K562 (cell line): ENCODE data around the gene PIRT. TPM values are rescaled to one million over a fixed set of nuclear protein-coding genes. Genes with fewer than 3 reads are reported as not detected.

Experiments used
- ATF1 ChIP-seq, 2 experiments: fragments of 450-650 bp in 1 of 2; IDR thresholded peaks; 2 replicates each; pipeline ENCODE4 v1.6.1; 2016; ENCODE audit warnings: missing compliant biosample characterization in 1 of 2, missing genetic modification characterization in 1 of 2
- CREB5 ChIP-seq: fragments of 250-450 bp; sonication (Bioruptor Pico); IDR thresholded peaks from 2 replicates; pipeline ENCODE4 v1.5.0; 2020; ENCODE audit warnings: mild to moderate bottlenecking
- EWSR1 ChIP-seq: fragments of 450-650 bp; IDR thresholded peaks from 2 replicates; pipeline ENCODE4 v1.6.1; 2018; ENCODE audit warnings: borderline replicate concordance, mild to moderate bottlenecking, low read depth, moderate library complexity; ENCODE audit not compliant: partially characterized antibody
- KLF16 ChIP-seq: IDR thresholded peaks from 2 replicates; pipeline ENCODE4 v1.6.1; 2016; ENCODE audit warnings: antibody characterized with exemption
- MNT ChIP-seq, 2 experiments: fragments of 450-650 bp; conservative IDR thresholded peaks; 2 replicates each; pipeline ENCODE4 v1.6.1; 2017; ENCODE audit warnings: mild to moderate bottlenecking in 2 of 2, moderate library complexity in 2 of 2
- NR2F6 ChIP-seq: fragments of 450-650 bp; formaldehyde crosslinking; IDR thresholded peaks from 2 replicates; pipeline ENCODE4 v1.4.0; 2020; ENCODE audit warnings: mild to moderate bottlenecking
- PHF21A ChIP-seq: fragments of 450-650 bp; IDR thresholded peaks from 2 replicates; pipeline ENCODE4 v1.6.1; 2017; ENCODE audit warnings: low read depth, borderline replicate concordance
- RNF2 ChIP-seq: sonication (generic); IDR thresholded peaks from 2 replicates; pipeline ENCODE4 v1.6.1; 2016
- SPI1 ChIP-seq: IDR thresholded peaks from 2 replicates; pipeline ENCODE4 v1.6.1; 2011; ENCODE audit warnings: low read depth, low read length, control low read depth, borderline replicate concordance
- ZNF445 ChIP-seq: fragments of 250-450 bp; sonication (Bioruptor Pico); IDR thresholded peaks from 2 replicates; pipeline ENCODE4 v1.4.0; 2020; ENCODE audit warnings: low read depth, mild to moderate bottlenecking, moderate library complexity
- ZNF696 ChIP-seq: fragments of 250-450 bp; sonication (Bioruptor Pico); conservative IDR thresholded peaks from 2 replicates; pipeline ENCODE4 v1.4.0; 2020; ENCODE audit warnings: mild to moderate bottlenecking, moderate library complexity
- ZSCAN29 ChIP-seq: fragments of 450-650 bp; IDR thresholded peaks from 2 replicates; pipeline ENCODE4 v1.6.1; 2017
- polyA plus RNA-seq, 8 experiments: library from polyadenylated mRNA; depleted of rRNA in 4 of 8; stranded (reverse) in 5 of 8; unstranded in 3 of 8; fragments of >200 nt; fragmentation: Nextera tagmentation in 2 of 8; fragmentation: Illumina TruSeq in 1 of 8; extraction: Ambion mirVana in 2 of 8; extraction: Trizol in 1 of 8; gene quantifications; 2 replicates each; pipeline versions ENCODE4 v1.2.1 to v1.2.3, GENCODE V29; 2011 to 2014; ENCODE audit warnings: inconsistent platforms in 1 of 8, missing spikeins in 1 of 8
- small RNA-seq: library from RNA; depleted of rRNA; stranded (forward); fragments of <200 nt; gene quantifications from one replicate; pipeline ENCODE3, GENCODE V24; 2014
- total RNA-seq, 7 experiments: library from RNA; depleted of rRNA in 6 of 7; stranded (reverse); fragments of >200 nt in 6 of 7; fragmentation: Illumina TruSeq in 2 of 7; extraction: Trizol in 2 of 7; gene quantifications; 2 replicates each; pipeline versions ENCODE4 v1.2.1 to v1.2.3, GENCODE V29; 2011 to 2021; ENCODE audit warnings: low replicate concordance in 1 of 7
- TF ChIP-seq, protein P1 (sequence below): sonication (generic); formaldehyde crosslinking; IDR thresholded peaks from 2 replicates; pipeline ENCODE4 v1.8.0; 2022; ENCODE audit warnings: mild to moderate bottlenecking, missing genetic modification reagents

PIRT gene
- total and polyA plus RNA-seq, 9 of the 15 experiments (the other 6 are each of a cell fraction or from before 2014, with no cell fraction given): not detected

DNA sequence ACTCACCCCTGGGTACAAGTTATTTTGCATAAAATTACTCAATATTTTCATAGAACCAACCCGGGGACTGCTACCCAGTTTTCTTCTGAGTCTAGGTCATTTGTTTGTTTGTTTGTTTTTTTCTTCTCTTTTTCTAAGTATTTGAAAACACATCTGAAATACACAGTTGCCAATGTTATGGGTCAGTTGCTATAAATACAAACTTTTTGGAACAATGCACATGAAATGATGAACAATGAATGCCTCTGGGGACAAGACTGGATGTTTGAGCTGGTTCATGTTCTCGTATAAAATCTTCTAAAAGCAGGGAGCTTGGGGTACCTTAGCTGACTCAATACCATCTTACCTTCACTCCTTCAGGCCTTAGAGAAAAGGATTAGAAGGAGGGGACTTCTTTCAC lies 64.5 kb downstream of the PIRT start (continued):
- TF ChIP-seq ZNF445 (CRISPR knock-in tag) (no peak), ZNF696 (no peak), MNT (conservative IDR thresholded peaks at IDR 0.05) (no peak), PHF21A (no peak), SPI1 (no peak), NR2F6 (CRISPR knock-in tag) (no peak), EWSR1 (no peak), ZSCAN29 (no peak), RNF2 (no peak), KLF16 (no peak), CREB5 (no peak), ATF1 (CRISPR knock-in tag; IDR thresholded peaks at IDR 0.05) (no peak), ATF1 (tag; IDR thresholded peaks at IDR 0.05) (no peak)
- TF ChIP-seq, protein P1, sequence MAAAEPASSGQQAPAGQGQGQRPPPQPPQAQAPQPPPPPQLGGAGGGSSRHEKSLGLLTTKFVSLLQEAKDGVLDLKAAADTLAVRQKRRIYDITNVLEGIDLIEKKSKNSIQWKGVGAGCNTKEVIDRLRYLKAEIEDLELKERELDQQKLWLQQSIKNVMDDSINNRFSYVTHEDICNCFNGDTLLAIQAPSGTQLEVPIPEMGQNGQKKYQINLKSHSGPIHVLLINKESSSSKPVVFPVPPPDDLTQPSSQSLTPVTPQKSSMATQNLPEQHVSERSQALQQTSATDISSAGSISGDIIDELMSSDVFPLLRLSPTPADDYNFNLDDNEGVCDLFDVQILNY: no peak

Small RNAs within 50 kb of the gene (small RNA-seq; reads per million reads assigned to genes)
- gene AC015908.2 (not detected), gene RNU6-1065P (not detected), gene TMEM238L (not detected)

Other genes starting within 250 kb of the PIRT start
- gene MYH3, start 180.8 kb downstream of the PIRT start, total RNA-seq (2014; rRNA removed): 0.12 and 0.36 TPM in 2 replicates
- 0.38 and 0.44 TPM in 2 replicates for gene MYH3, start 180.8 kb downstream of the PIRT start, total RNA-seq (2014; rRNA removed; fragmentation: Illumina TruSeq; extraction: Trizol)
- gene MYH3, start 180.8 kb downstream of the PIRT start, total RNA-seq (2015; rRNA removed; fragmentation: Illumina TruSeq; extraction: Trizol): 0.30 and 0.51 TPM in 2 replicates
- 0.07 and 0.35 TPM in 2 replicates for gene MYH3, start 180.8 kb downstream of the PIRT start, total RNA-seq (2021)
- 0.75 and 0.91 TPM in 2 replicates for gene MYH3, start 180.8 kb downstream of the PIRT start, polyA plus RNA-seq (2011; rRNA removed)
- 0.44 and 0.51 TPM in 2 replicates for gene MYH3, start 180.8 kb downstream of the PIRT start, polyA plus RNA-seq (2014; fragmentation: Illumina TruSeq; extraction: Trizol)
- gene MYH3, start 180.8 kb downstream of the PIRT start, polyA plus RNA-seq (2014; fragmentation: Nextera tagmentation; extraction: Ambion mirVana): under 1 TPM in 1 of 2 experiments, not detected in 1; 0.31 TPM
- gene MYH3, start 180.8 kb downstream of the PIRT start, polyA plus RNA-seq (2014; rRNA removed): 0.22 and 0.24 TPM in 2 replicates
- gene SCO1, start 140.6 kb downstream of the PIRT start, total RNA-seq (2014; rRNA removed): 40.9 and 51.1 TPM in 2 replicates
- 24.1 and 24.6 TPM in 2 replicates for gene SCO1, start 140.6 kb downstream of the PIRT start, total RNA-seq (2014; rRNA removed; fragmentation: Illumina TruSeq; extraction: Trizol)
- gene SCO1, start 140.6 kb downstream of the PIRT start, total RNA-seq (2015; rRNA removed; fragmentation: Illumina TruSeq; extraction: Trizol): 19.7 and 20.5 TPM in 2 replicates
- 32.9 and 35.1 TPM in 2 replicates for gene SCO1, start 140.6 kb downstream of the PIRT start, total RNA-seq (2021)
- gene SCO1, start 140.6 kb downstream of the PIRT start, polyA plus RNA-seq (2011; rRNA removed): 17.3 and 22.1 TPM in 2 replicates
- gene SCO1, start 140.6 kb downstream of the PIRT start, polyA plus RNA-seq (2014; fragmentation: Illumina TruSeq; extraction: Trizol): 16.0 and 16.6 TPM in 2 replicates
- gene SCO1, start 140.6 kb downstream of the PIRT start, polyA plus RNA-seq (2014; fragmentation: Nextera tagmentation; extraction: Ambion mirVana): 1 to 10 TPM; 7.1 to 8.6 TPM
- 28.1 and 35.6 TPM in 2 replicates for gene SCO1, start 140.6 kb downstream of the PIRT start, polyA plus RNA-seq (2014; rRNA removed)
- gene ADPRM, start 140.5 kb downstream of the PIRT start, total RNA-seq (2014; rRNA removed): 4.0 and 4.7 TPM in 2 replicates
- gene ADPRM, start 140.5 kb downstream of the PIRT start, total RNA-seq (2014; rRNA removed; fragmentation: Illumina TruSeq; extraction: Trizol): 9.0 and 10.0 TPM in 2 replicates
- 4.6 and 5.2 TPM in 2 replicates for gene ADPRM, start 140.5 kb downstream of the PIRT start, total RNA-seq (2015; rRNA removed; fragmentation: Illumina TruSeq; extraction: Trizol)
- gene ADPRM, start 140.5 kb downstream of the PIRT start, total RNA-seq (2021): 5.1 and 5.3 TPM in 2 replicates
- 11.4 and 11.5 TPM in 2 replicates for gene ADPRM, start 140.5 kb downstream of the PIRT start, polyA plus RNA-seq (2011; rRNA removed)
- 6.0 and 6.2 TPM in 2 replicates for gene ADPRM, start 140.5 kb downstream of the PIRT start, polyA plus RNA-seq (2014; fragmentation: Illumina TruSeq; extraction: Trizol)
- gene ADPRM, start 140.5 kb downstream of the PIRT start, polyA plus RNA-seq (2014; fragmentation: Nextera tagmentation; extraction: Ambion mirVana): 10 to 100 TPM; 13.8 to 17.6 TPM
- gene ADPRM, start 140.5 kb downstream of the PIRT start, polyA plus RNA-seq (2014; rRNA removed): 5.5 and 5.6 TPM in 2 replicates
- gene TMEM220, start 108.1 kb downstream of the PIRT start, total RNA-seq (2014; rRNA removed): not detected in 2 replicates
- gene TMEM220, start 108.1 kb downstream of the PIRT start, total RNA-seq (2014; rRNA removed; fragmentation: Illumina TruSeq; extraction: Trizol): not detected in 2 replicates
- not detected in 2 replicates for gene TMEM220, start 108.1 kb downstream of the PIRT start, total RNA-seq (2015; rRNA removed; fragmentation: Illumina TruSeq; extraction: Trizol)
- gene TMEM220, start 108.1 kb downstream of the PIRT start, total RNA-seq (2021): not detected in 2 replicates
- gene TMEM220, start 108.1 kb downstream of the PIRT start, polyA plus RNA-seq (2011; rRNA removed): not detected in 2 replicates
- gene TMEM220, start 108.1 kb downstream of the PIRT start, polyA plus RNA-seq (2014; fragmentation: Illumina TruSeq; extraction: Trizol): not detected in 2 replicates
- not detected for gene TMEM220, start 108.1 kb downstream of the PIRT start, polyA plus RNA-seq (2014; fragmentation: Nextera tagmentation; extraction: Ambion mirVana)
- not detected in 2 replicates for gene TMEM220, start 108.1 kb downstream of the PIRT start, polyA plus RNA-seq (2014; rRNA removed)
- gene TMEM238L, start 34.0 kb downstream of the PIRT start, total RNA-seq (2014; rRNA removed): not detected in 2 replicates
- not detected in 2 replicates for gene TMEM238L, start 34.0 kb downstream of the PIRT start, total RNA-seq (2014; rRNA removed; fragmentation: Illumina TruSeq; extraction: Trizol)
- gene TMEM238L, start 34.0 kb downstream of the PIRT start, total RNA-seq (2015; rRNA removed; fragmentation: Illumina TruSeq; extraction: Trizol): not detected in 2 replicates
- gene TMEM238L, start 34.0 kb downstream of the PIRT start, total RNA-seq (2021): not detected in 2 replicates
- not detected in 2 replicates for gene TMEM238L, start 34.0 kb downstream of the PIRT start, polyA plus RNA-seq (2011; rRNA removed)
- gene TMEM238L, start 34.0 kb downstream of the PIRT start, polyA plus RNA-seq (2014; fragmentation: Illumina TruSeq; extraction: Trizol): not detected in 2 replicates
- not detected for gene TMEM238L, start 34.0 kb downstream of the PIRT start, polyA plus RNA-seq (2014; fragmentation: Nextera tagmentation; extraction: Ambion mirVana)
- gene TMEM238L, start 34.0 kb downstream of the PIRT start, polyA plus RNA-seq (2014; rRNA removed): not detected in 2 replicates